ENCODE results near the gene SFT2D2. TPM values are rescaled to one million over a fixed set of nuclear protein-coding genes. Genes with fewer than 3 reads are reported as not detected.

The SFT2D2 gene
- total RNA-seq, 1 experiment from 2014 or later, result 98.3 TPM

GRCh38 chr1:168235937-168236336 lies 10.1 kb downstream of the SFT2D2 start:
- Mint-ChIP-seq H3K4me1 (ENCODE audit: low read depth, unreplicated experiment) (peaks cover 29% of the 10 kb centered on the region), H3K27ac (ENCODE audit: unreplicated experiment) (peak overlapping the region; percentile 30), H3K27me3 (ENCODE audit: unreplicated experiment) (no peaks in the 10 kb centered on the region), H3K4me3 (ENCODE audit: low read depth, unreplicated experiment) (no peak overlapping the region), H3K9me3 (ENCODE audit: low read depth, unreplicated experiment) (no peaks in the 10 kb centered on the region), H3K36me3 (ENCODE audit: insufficient read depth, unreplicated experiment) (peaks cover 46% of the 10 kb centered on the region)
- no TSS peak for BruUV-seq (replicated peaks)
- CTCF ChIA-PET, result interaction anchor here (0.6 to 2.1 kb wide), 17 partner anchors 8 to 153 kb away, joined by 3 to 77 read pairs (median 4); partner anchors contain the start of genes GPR161 and SFT2D2
- intact Hi-C loops (cut with micrococcal nuclease; ENCODE audit: unreplicated experiment), result loop anchor here (1.0 to 5.0 kb wide), 2 partner anchors 66 to 86 kb away; no protein-coding TSS in a partner anchor
- TF ChIP-seq CTCF (IDR thresholded peaks at IDR 0.05; ENCODE audit: unreplicated experiment), result no peak
- DNase-seq, result no peak

- Mint-ChIP-seq H3K4me3 (ENCODE audit: low read depth, unreplicated experiment) (no peak overlapping the region), H3K27me3 (ENCODE audit: unreplicated experiment) (no peaks in the 10 kb centered on the region), H3K36me3 (ENCODE audit: insufficient read depth, unreplicated experiment) (peaks cover 51% of the 10 kb centered on the region), H3K27ac (ENCODE audit: unreplicated experiment) (no peak overlapping the region), H3K9me3 (ENCODE audit: low read depth, unreplicated experiment) (no peaks in the 10 kb centered on the region), H3K4me1 (ENCODE audit: low read depth, unreplicated experiment) (peaks cover 27% of the 10 kb centered on the region)
- DNase-seq, result no peak
- TF ChIP-seq CTCF (IDR thresholded peaks at IDR 0.05; ENCODE audit: unreplicated experiment), result no peak
- CTCF ChIA-PET, result no interaction called here
- BruUV-seq (replicated peaks), result no TSS peak
- intact Hi-C loops (cut with micrococcal nuclease; ENCODE audit: unreplicated experiment), result loop anchor here (5.0 kb wide), 1 partner anchor 65 kb away; no protein-coding TSS in a partner anchor
These were observed 11.2 kb downstream of the SFT2D2 start for GRCh38 chr1:168236836-168237611.

- CTCF ChIA-PET, result interaction anchor here (2.1 kb wide), 1 partner anchor 8 kb away, joined by 6 read pairs; no protein-coding TSS in a partner anchor
- intact Hi-C loops (cut with micrococcal nuclease; ENCODE audit: unreplicated experiment), result no loop called here
- no TSS peak for BruUV-seq (replicated peaks)
- H3K27me3 Mint-ChIP-seq (ENCODE audit: unreplicated experiment), result no peaks in the 10 kb centered on the region
- H3K4me1 Mint-ChIP-seq (ENCODE audit: low read depth, unreplicated experiment), result peaks cover 24% of the 10 kb centered on the region
- H3K27ac Mint-ChIP-seq (ENCODE audit: unreplicated experiment), result peak overlapping the region; percentile 10
- peaks cover 69% of the 10 kb centered on the region for H3K36me3 Mint-ChIP-seq (ENCODE audit: insufficient read depth, unreplicated experiment)
- no peak for DNase-seq
- H3K9me3 Mint-ChIP-seq (ENCODE audit: low read depth, unreplicated experiment), result no peaks in the 10 kb centered on the region
- TF ChIP-seq CTCF (IDR thresholded peaks at IDR 0.05; ENCODE audit: unreplicated experiment), result no peak
- H3K4me3 Mint-ChIP-seq (ENCODE audit: low read depth, unreplicated experiment), result no peak overlapping the region
These were observed 17.4 kb downstream of the SFT2D2 start for GRCh38 chr1:168243198-168243597.

- CTCF ChIA-PET, result interaction anchor here (0.6 to 2.1 kb wide), 3 partner anchors 8 to 41 kb away, joined by 5 to 6 read pairs (median 5); no protein-coding TSS in a partner anchor
- H3K36me3 Mint-ChIP-seq (ENCODE audit: insufficient read depth, unreplicated experiment), result peaks cover 67% of the 10 kb centered on the region
- intact Hi-C loops (cut with micrococcal nuclease; ENCODE audit: unreplicated experiment), result no loop called here
- peak overlapping the region; percentile 10 for H3K27ac Mint-ChIP-seq (ENCODE audit: unreplicated experiment)
- H3K4me3 Mint-ChIP-seq (ENCODE audit: low read depth, unreplicated experiment), result no peak overlapping the region
- H3K4me1 Mint-ChIP-seq (ENCODE audit: low read depth, unreplicated experiment), result peaks cover 26% of the 10 kb centered on the region
- no peaks in the 10 kb centered on the region for H3K9me3 Mint-ChIP-seq (ENCODE audit: low read depth, unreplicated experiment)
- no peak for DNase-seq
- no peak for TF ChIP-seq CTCF (IDR thresholded peaks at IDR 0.05; ENCODE audit: unreplicated experiment)
- no peaks in the 10 kb centered on the region for H3K27me3 Mint-ChIP-seq (ENCODE audit: unreplicated experiment)
- no TSS peak for BruUV-seq (replicated peaks)
These were observed 17.9 kb downstream of the SFT2D2 start for GRCh38 chr1:168243636-168244212.

Data from Calu3 (cell line).